ENCODE data around the gene F11.
A peak's percentile ranks its signal among the peaks of the same experiment; 100 is the strongest.
"Not testable (repeated sequence)": the region's sequence is repeated elsewhere in the genome, so short reads cannot be mapped to it uniquely, and the experiment has no call there.

F11 gene

GRCh38 chr4:186250760-186251159, 15.2 kb upstream of the F11 start:
- no peak for FAIRE-seq

- no peak for FAIRE-seq
Measured at GRCh38 chr4:186255122-186255521, 10.9 kb upstream of the F11 start.

GRCh38 chr4:186258216-186258811, 7.7 kb upstream of the F11 start:
- no peak for FAIRE-seq

- no peak for FAIRE-seq
Measured at GRCh38 chr4:186260117-186260503, 5.9 kb upstream of the F11 start.

GRCh38 chr4:186260504-186261448, 5.2 kb upstream of the F11 start:
- no peak for FAIRE-seq

- no peak for FAIRE-seq
Measured at GRCh38 chr4:186264660-186265059, 1.3 kb upstream of the F11 start.

GRCh38 chr4:186265250-186265649, 739 bp upstream of the F11 start:
- FAIRE-seq, result not testable (repeated sequence)

- FAIRE-seq, result no peak
Measured at GRCh38 chr4:186266729-186267456, 904 bp downstream of the F11 start.

- no peak for FAIRE-seq
Measured at GRCh38 chr4:186271081-186271678, 5.2 kb downstream of the F11 start.

- no peak for FAIRE-seq
Measured at GRCh38 chr4:186272699-186273391, 6.9 kb downstream of the F11 start.

GRCh38 chr4:186273392-186273789, 7.4 kb downstream of the F11 start:
- not testable (repeated sequence) for FAIRE-seq

- no peak for FAIRE-seq
Measured at GRCh38 chr4:186283311-186283710, 17.3 kb downstream of the F11 start.

- FAIRE-seq, result no peak
Measured at GRCh38 chr4:186285147-186285546, 19.2 kb downstream of the F11 start.

- FAIRE-seq, result no peak
Measured at GRCh38 chr4:186286581-186286980, 20.6 kb downstream of the F11 start.

GRCh38 chr4:186291256-186291890, 25.4 kb downstream of the F11 start:
- no peak for FAIRE-seq

- no peak for FAIRE-seq
Measured at GRCh38 chr4:186294160-186294559, 28.2 kb downstream of the F11 start.

GRCh38 chr4:186296481-186296880, 30.5 kb downstream of the F11 start:
- no peak for FAIRE-seq

GRCh38 chr4:186297013-186297645, 31.1 kb downstream of the F11 start:
- FAIRE-seq, result peak; percentile 82

- FAIRE-seq, result no peak
Measured at GRCh38 chr4:186298031-186298647, 32.1 kb downstream of the F11 start.

GRCh38 chr4:186299291-186299690, 33.3 kb downstream of the F11 start:
- FAIRE-seq, result no peak
